Retinal pigment epithelial cell (primary cell): ENCODE results near the gene ELMO1.

Source experiments
- DNase-seq: peaks from one replicate; pipeline ENCODE4 v3.0.0-alpha.2; 2010; ENCODE audit warnings: low read depth
- H3K4me3 ChIP-seq: 2 replicates; pipeline ENCODE4 v1.5.1; 2011; ENCODE audit warnings: mild to moderate bottlenecking, low read length, control low read depth, moderate library complexity
- TF ChIP-seq, protein P1 (sequence below): conservative IDR thresholded peaks from 2 replicates; pipeline ENCODE4 v1.5.1; 2011; ENCODE audit warnings: low read depth, low read length, control low read depth, inconsistent platforms

ELMO1 gene

DNA sequence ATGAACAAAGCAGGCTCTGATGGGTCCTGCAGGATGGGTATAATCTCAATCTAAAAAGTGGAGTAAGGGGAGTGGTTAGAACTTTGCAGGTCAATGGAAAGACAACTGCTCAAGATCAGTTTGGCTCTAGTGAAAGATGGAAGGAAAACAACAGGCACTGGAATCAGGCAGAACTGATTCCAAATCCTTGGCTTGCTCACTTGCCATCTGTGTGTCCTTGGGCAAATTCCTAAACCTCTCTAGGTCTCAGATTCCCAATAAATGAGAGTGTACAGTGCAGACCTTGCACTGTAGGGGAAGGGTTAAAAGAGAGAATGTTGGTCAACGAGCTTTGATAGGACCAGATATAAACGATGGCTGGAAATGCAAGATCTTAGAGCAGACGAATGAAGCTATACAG, 538.3 kb downstream of the ELMO1 start:
- no peak for DNase-seq
- H3K4me3 ChIP-seq = no peak overlapping the region
- TF ChIP-seq, protein P1, sequence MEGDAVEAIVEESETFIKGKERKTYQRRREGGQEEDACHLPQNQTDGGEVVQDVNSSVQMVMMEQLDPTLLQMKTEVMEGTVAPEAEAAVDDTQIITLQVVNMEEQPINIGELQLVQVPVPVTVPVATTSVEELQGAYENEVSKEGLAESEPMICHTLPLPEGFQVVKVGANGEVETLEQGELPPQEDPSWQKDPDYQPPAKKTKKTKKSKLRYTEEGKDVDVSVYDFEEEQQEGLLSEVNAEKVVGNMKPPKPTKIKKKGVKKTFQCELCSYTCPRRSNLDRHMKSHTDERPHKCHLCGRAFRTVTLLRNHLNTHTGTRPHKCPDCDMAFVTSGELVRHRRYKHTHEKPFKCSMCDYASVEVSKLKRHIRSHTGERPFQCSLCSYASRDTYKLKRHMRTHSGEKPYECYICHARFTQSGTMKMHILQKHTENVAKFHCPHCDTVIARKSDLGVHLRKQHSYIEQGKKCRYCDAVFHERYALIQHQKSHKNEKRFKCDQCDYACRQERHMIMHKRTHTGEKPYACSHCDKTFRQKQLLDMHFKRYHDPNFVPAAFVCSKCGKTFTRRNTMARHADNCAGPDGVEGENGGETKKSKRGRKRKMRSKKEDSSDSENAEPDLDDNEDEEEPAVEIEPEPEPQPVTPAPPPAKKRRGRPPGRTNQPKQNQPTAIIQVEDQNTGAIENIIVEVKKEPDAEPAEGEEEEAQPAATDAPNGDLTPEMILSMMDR = no peak

DNA sequence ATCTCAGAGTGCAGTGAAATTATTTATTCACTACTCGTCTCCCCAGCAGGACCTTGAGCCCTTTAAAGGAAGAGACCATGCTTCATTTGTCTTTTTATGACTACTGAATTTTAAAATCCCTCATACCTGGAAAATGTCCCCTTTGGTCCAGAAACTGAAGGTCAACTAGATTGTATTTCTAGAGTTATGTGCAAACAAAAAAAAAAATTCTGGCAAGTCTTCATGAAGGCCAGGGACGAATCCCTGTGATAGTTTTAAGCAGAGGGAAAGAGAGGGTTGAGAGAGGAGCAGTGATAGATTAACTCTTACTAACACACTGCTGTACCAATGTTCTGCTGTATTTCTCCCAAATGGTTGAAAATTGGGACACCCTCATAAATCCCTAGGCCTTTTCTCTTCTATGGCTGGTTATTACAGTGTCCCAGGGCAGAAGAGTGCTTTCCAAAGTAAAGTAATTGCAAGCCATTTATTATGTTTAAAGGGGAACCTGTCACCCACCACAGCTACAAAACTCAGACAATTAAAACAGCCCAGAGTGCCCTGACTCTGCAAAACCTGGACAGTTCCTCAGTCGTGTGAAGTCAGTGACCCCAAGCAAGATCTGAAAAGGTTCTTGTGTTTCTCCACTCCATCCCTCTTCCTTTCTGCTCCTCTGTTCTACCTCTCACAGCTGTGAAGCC, 541.6 kb downstream of the ELMO1 start:
- TF ChIP-seq, protein P1 = no peak
- H3K4me3 ChIP-seq = no peak overlapping the region
- DNase-seq = no peak

DNA sequence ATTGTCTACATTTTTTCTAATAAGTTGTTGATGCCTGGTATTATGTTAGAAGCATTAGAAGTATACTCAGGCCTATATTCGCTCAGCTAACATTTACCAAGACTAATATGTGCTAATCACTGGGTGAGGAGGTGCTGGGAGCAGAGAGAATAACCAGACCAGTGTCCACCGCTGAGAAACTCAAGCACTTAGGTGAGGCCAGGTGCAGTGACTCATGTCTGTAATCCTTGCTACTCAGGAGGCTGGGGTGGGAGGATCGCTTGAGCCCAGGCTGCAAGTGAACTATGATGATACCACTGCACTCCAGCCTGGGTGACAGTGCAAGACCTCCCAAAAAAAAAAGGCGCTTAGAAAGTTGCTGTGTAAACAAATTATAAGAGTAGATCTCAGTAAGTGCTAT, 542.2 kb downstream of the ELMO1 start:
- H3K4me3 ChIP-seq = no peak overlapping the region
- TF ChIP-seq, protein P1 = no peak
- DNase-seq = no peak

DNA sequence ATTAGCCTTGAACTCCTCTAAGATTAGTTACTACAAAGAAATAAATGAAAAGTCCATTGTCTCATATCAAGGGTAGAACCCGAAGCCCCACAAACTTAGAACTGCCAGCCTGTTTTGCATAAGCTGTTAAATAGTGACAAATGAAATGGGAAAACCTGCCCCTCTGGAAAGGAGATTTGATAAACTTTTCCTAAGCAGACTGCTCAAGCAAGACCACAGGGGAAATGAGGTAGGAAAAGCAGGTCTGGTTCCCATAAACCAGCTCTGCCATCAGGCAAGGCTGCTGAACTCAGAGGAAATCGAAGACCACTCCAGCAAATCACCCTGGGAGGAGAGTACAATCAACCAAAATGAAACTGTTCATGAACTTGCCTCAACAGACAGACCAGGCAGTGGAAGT, 542.8 kb downstream of the ELMO1 start:
- no peak for DNase-seq
- H3K4me3 ChIP-seq = no peak overlapping the region
- TF ChIP-seq, protein P1 = no peak

DNA sequence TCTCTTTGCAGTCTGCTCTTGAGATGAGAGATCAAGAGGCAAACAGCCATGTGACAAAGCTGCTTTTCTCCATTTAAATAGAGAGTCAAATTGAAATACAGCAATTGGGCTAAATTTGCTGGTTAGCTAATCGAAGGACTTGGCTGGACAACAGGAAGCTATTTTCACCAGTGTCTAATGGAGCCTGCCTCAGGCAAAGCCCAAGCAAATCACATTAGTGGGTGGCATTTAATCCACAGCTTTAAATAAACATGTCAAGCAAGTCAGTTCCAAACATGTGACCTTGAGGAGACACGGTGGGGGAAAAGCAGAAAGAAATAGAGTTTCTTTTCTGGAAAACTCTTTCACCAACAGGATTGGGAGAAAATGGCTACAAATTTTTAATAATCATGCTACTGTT, 543.9 kb downstream of the ELMO1 start:
- DNase-seq = no peak
- no peak overlapping the region for H3K4me3 ChIP-seq
- TF ChIP-seq, protein P1 = no peak

DNA sequence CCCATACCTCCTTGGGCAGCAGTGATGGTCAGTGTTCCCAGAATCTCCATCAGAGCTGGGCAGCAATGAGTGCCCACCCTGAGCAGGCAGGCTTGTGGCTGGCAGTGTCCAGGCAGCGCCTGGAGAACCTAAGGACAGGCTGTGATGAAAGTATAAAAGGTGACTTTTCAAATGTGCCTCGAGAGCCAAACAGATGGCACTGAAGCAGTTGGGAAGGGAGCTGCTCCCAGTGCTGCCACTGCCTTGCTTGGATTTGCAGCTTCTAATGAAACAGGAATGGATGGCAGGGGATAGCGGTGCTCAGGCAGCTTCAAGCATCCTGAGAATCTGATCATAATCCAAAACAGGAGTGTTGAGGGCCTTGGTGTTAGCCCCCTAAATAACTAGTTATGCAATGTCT, 544.6 kb downstream of the ELMO1 start:
- TF ChIP-seq, protein P1 = no peak
- H3K4me3 ChIP-seq = no peak overlapping the region
- DNase-seq = no peak

DNA sequence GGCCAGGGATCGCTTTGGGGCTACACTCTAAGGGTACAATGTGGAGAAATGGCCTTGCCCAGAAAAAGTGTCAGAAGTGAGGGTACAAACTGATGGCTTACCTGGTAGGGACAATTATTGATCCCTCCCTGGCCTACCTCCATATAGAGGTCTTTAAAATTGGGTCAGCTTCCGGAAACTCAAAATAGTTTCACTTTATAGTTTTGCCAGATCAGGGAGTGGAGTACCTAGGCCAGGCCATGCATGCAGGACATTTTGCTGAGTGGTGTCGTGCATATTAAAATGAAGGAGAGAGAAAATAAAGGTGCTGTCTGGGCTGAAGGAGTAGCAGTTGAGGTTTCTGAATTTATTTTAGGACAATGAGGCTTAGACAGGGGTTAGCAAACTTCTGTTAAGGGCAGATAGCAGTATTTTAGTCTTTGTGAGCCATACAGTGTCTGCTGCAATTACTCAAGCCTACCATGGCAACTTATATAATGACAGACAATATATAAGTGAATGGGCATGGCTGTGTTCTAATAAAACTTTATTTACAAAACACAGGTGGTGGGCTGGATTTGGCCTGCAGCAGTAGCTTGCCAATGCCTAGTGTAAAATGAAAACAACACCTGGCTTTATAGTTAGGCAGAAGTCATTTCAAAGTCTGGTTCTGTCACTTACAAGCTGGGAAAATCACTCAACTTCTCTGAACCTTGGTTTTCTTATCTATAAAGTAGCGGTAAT, 547.5 kb downstream of the ELMO1 start:
- no peak overlapping the region for H3K4me3 ChIP-seq
- TF ChIP-seq, protein P1 = no peak
- no peak for DNase-seq
